ENCODE measurements around the gene SCAF1.

DNA sequence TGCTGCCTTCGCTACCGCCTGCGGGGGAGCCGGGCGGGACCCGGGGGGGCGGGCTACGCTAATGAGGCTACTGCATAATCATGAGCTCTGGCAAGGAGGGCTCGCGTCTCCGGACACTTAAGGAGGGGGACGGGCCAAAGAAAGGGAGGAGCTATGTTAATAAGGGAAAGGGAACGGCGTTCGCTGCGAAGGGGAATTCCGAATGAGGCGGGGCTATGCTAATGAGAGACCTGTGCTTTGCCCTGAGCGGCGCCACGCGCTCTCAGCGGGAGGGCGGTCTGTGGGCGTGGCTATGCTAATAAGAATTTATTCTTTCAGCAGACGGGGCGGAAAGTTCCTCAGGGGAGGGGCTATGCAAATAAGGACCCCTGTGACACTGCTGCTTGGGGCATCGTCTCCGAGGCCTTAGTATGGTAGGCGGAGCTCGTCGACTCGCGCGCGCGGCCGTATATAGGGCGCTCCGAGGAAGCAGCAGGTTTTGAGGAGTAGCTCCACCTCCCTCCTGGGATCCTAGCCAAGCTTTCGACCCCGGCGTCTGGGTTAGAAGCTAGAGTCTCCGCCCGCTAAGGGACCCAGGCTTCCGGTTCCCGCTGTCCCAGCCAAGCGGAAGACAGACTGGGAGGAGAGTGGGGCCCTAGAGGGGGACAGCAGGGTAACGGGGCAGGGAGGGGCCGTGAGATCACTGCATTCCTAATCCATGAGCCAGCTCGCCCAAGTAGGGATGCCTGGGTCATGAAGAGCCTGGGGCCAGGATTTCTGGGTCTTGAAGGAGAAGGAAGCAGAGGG lies 1.7 kb upstream of the SCAF1 start, which contains the start of gene RRAS:
- TF ChIP-seq, protein P1, sequence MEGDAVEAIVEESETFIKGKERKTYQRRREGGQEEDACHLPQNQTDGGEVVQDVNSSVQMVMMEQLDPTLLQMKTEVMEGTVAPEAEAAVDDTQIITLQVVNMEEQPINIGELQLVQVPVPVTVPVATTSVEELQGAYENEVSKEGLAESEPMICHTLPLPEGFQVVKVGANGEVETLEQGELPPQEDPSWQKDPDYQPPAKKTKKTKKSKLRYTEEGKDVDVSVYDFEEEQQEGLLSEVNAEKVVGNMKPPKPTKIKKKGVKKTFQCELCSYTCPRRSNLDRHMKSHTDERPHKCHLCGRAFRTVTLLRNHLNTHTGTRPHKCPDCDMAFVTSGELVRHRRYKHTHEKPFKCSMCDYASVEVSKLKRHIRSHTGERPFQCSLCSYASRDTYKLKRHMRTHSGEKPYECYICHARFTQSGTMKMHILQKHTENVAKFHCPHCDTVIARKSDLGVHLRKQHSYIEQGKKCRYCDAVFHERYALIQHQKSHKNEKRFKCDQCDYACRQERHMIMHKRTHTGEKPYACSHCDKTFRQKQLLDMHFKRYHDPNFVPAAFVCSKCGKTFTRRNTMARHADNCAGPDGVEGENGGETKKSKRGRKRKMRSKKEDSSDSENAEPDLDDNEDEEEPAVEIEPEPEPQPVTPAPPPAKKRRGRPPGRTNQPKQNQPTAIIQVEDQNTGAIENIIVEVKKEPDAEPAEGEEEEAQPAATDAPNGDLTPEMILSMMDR (IDR thresholded peaks at IDR 0.05) = no peak
- no peak for TF ChIP-seq ZFX (IDR thresholded peaks at IDR 0.05; ENCODE audit: borderline replicate concordance)
